ENCODE measurements around the gene DAPK2.

Gene DAPK2

GRCh38 chr15:63890617-63891016, 155.7 kb downstream of the DAPK2 start:
- no peak for DNase-seq

- DNase-seq = no peak
Measured at GRCh38 chr15:63889831-63890230, 156.5 kb downstream of the DAPK2 start.

GRCh38 chr15:63888823-63889222, 157.5 kb downstream of the DAPK2 start:
- no peak for DNase-seq

GRCh38 chr15:63888146-63888545, 158.1 kb downstream of the DAPK2 start:
- DNase-seq = no peak

GRCh38 chr15:63887630-63888029, 158.7 kb downstream of the DAPK2 start:
- no peak for DNase-seq

- DNase-seq = no peak
Measured at GRCh38 chr15:63884953-63885352, 161.3 kb downstream of the DAPK2 start.

- DNase-seq = no peak
Measured at GRCh38 chr15:63881431-63881830, 164.9 kb downstream of the DAPK2 start.

- no peak for DNase-seq
Measured at GRCh38 chr15:63880744-63881143, 165.5 kb downstream of the DAPK2 start.

GRCh38 chr15:63879995-63880394, 166.3 kb downstream of the DAPK2 start:
- DNase-seq = no peak

- no peak for DNase-seq
Measured at GRCh38 chr15:63879211-63879610, 167.1 kb downstream of the DAPK2 start.

- DNase-seq = no peak
Measured at GRCh38 chr15:63877713-63878271, 168.5 kb downstream of the DAPK2 start.

GRCh38 chr15:63876085-63876662, 170.1 kb downstream of the DAPK2 start:
- no peak for DNase-seq

GRCh38 chr15:63874616-63875015, 171.7 kb downstream of the DAPK2 start:
- no peak for DNase-seq

- DNase-seq = no peak
Measured at GRCh38 chr15:63872759-63873510, 173.3 kb downstream of the DAPK2 start.

GRCh38 chr15:63870487-63871209, 175.6 kb downstream of the DAPK2 start:
- DNase-seq = no peak

- DNase-seq = no peak
Measured at GRCh38 chr15:63870043-63870394, 176.3 kb downstream of the DAPK2 start.

- no peak for DNase-seq
Measured at GRCh38 chr15:63869371-63870042, 176.8 kb downstream of the DAPK2 start.

GRCh38 chr15:63864186-63864585, 182.1 kb downstream of the DAPK2 start:
- no peak for DNase-seq

- no peak for DNase-seq
Measured at GRCh38 chr15:63861946-63862517, 184.3 kb downstream of the DAPK2 start.

- DNase-seq = no peak
Measured at GRCh38 chr15:63860555-63860954, 185.7 kb downstream of the DAPK2 start.

- peak; percentile 49 for DNase-seq
Measured at GRCh38 chr15:63860155-63860554, 186.1 kb downstream of the DAPK2 start.

GRCh38 chr15:63858881-63859280, 187.4 kb downstream of the DAPK2 start:
- DNase-seq = no peak

- no peak for DNase-seq
Measured at GRCh38 chr15:63858448-63858847, 187.8 kb downstream of the DAPK2 start.

All from effector CD4-positive, alpha-beta T cell (primary cell).